Activated naive CD8-positive, alpha-beta T cell treated with anti-CD3 and anti-CD28 coated beads for 36 hours (primary cell): Measurements from ENCODE around the gene PIR. TPM values are rescaled to one million over a fixed set of nuclear protein-coding genes. Genes with fewer than 3 reads are reported as not detected.

Source experiments
- total RNA-seq, 2 experiments: library from RNA; stranded (reverse); gene quantifications; one replicate each; pipeline ENCODE4 v1.2.3, GENCODE V29; 2021

The PIR gene
- total RNA-seq, 2 experiments from 2014 or later = 1.9 to 3.0 TPM

Other genes with a start within 250 kb of the PIR start
- gene ASB9, start 223.2 kb downstream of the PIR start, total RNA-seq = under 1 TPM; 0.54 to 0.99 TPM
- gene ASB11, start 177.7 kb downstream of the PIR start, total RNA-seq = not detected
- 10 to 100 TPM; 28.1 to 30.7 TPM for gene PIGA, start 157.8 kb downstream of the PIR start, total RNA-seq
- not detected for gene VEGFD, start 108.9 kb downstream of the PIR start, total RNA-seq
- not detected for gene BMX, start 7.5 kb upstream of the PIR start, total RNA-seq
- gene ACE2, start 107.6 kb upstream of the PIR start, total RNA-seq = under 1 TPM in 1 of 2 experiments, not detected in 1; 0.10 TPM
- gene CLTRN, start 171.5 kb upstream of the PIR start, total RNA-seq = under 1 TPM; 0.52 to 0.80 TPM
- 1 to 10 TPM; 5.4 to 5.9 TPM for gene CA5B, start 244.9 kb upstream of the PIR start, total RNA-seq